Dendritic cell treated with granulocyte-macrophage colony-stimulating factor and Interleukin-4, amounts not matched to agents 40 ng/mL and 50 ng/mL, for 4 days (primary cell): ENCODE data around the gene FAM78A.
A peak's percentile ranks its signal among the peaks of the same experiment; 100 is the strongest.

Experiments
- H3K27ac Mint-ChIP-seq: one replicate; pipeline ENCODE4 v1.8.0; 2022; ENCODE audit warnings: mild to moderate bottlenecking, mixed read lengths
- H3K27me3 Mint-ChIP-seq: one replicate; pipeline ENCODE4 v1.8.0; 2022; ENCODE audit warnings: mild to moderate bottlenecking, mixed read lengths
- H3K36me3 Mint-ChIP-seq: one replicate; pipeline ENCODE4 v1.8.0; 2022; ENCODE audit warnings: low read depth, mixed read lengths
- H3K4me1 Mint-ChIP-seq: one replicate; pipeline ENCODE4 v1.8.0; 2022; ENCODE audit warnings: low read depth, mixed read lengths
- H3K4me3 Mint-ChIP-seq: one replicate; pipeline ENCODE4 v1.8.0; 2022; ENCODE audit warnings: mild to moderate bottlenecking, moderate library complexity, mixed read lengths
- H3K9me3 Mint-ChIP-seq: one replicate; pipeline ENCODE4 v1.8.0; 2022; ENCODE audit warnings: mixed read lengths
- intact Hi-C: fragments of 100-400 bp; cut with micrococcal nuclease; formaldehyde crosslinking; loops from one replicate; pipeline ENCODE4 v1.15.0; 2022

FAM78A gene

GRCh38 chr9:131296460-131296859, 20.1 kb upstream of the FAM78A start:
- no peaks in the 10 kb centered on the region for H3K9me3 Mint-ChIP-seq
- no peak overlapping the region for H3K4me3 Mint-ChIP-seq
- H3K27me3 Mint-ChIP-seq: no peaks in the 10 kb centered on the region
- H3K36me3 Mint-ChIP-seq: no peaks in the 10 kb centered on the region
- no peak overlapping the region for H3K27ac Mint-ChIP-seq
- no peaks in the 10 kb centered on the region for H3K4me1 Mint-ChIP-seq
- intact Hi-C loops: no loop called here

- H3K4me3 Mint-ChIP-seq: no peak overlapping the region
- intact Hi-C loops: no loop called here
- H3K4me1 Mint-ChIP-seq: no peaks in the 10 kb centered on the region
- H3K27ac Mint-ChIP-seq: no peak overlapping the region
- H3K27me3 Mint-ChIP-seq: no peaks in the 10 kb centered on the region
- H3K9me3 Mint-ChIP-seq: no peaks in the 10 kb centered on the region
- no peaks in the 10 kb centered on the region for H3K36me3 Mint-ChIP-seq
Observed at GRCh38 chr9:131292937-131293336, 16.6 kb upstream of the FAM78A start.

- H3K27me3 Mint-ChIP-seq: no peaks in the 10 kb centered on the region
Observed at GRCh38 chr9:131291795-131292315, 15.5 kb upstream of the FAM78A start.

GRCh38 chr9:131290767-131291370, 14.6 kb upstream of the FAM78A start:
- Mint-ChIP-seq H3K4me1 (no peaks in the 10 kb centered on the region), H3K27me3 (no peaks in the 10 kb centered on the region), H3K9me3 (no peaks in the 10 kb centered on the region), H3K36me3 (no peaks in the 10 kb centered on the region), H3K27ac (no peak overlapping the region), H3K4me3 (no peak overlapping the region)
- intact Hi-C loops: no loop called here

More at GRCh38 chr9:131291795-131292315, 15.5 kb upstream of the FAM78A start:
- Mint-ChIP-seq H3K27ac (no peak overlapping the region), H3K4me1 (no peaks in the 10 kb centered on the region), H3K36me3 (no peaks in the 10 kb centered on the region), H3K4me3 (no peak overlapping the region), H3K9me3 (no peaks in the 10 kb centered on the region)
- intact Hi-C loops: no loop called here

GRCh38 chr9:131290036-131290766, 13.9 kb upstream of the FAM78A start:
- H3K4me1 Mint-ChIP-seq: no peaks in the 10 kb centered on the region
- H3K27ac Mint-ChIP-seq: peak overlapping the region; percentile 64
- no peaks in the 10 kb centered on the region for H3K36me3 Mint-ChIP-seq
- no peaks in the 10 kb centered on the region for H3K9me3 Mint-ChIP-seq
- H3K4me3 Mint-ChIP-seq: peak overlapping the region; percentile 70
- intact Hi-C loops: no loop called here
- no peaks in the 10 kb centered on the region for H3K27me3 Mint-ChIP-seq

GRCh38 chr9:131289301-131290035, 13.2 kb upstream of the FAM78A start, which contains the start of gene PLPP7:
TSS of gene PLPP7 (plus strand) at chr9:131289723. CDS start at chr9:131289998, 275 bp downstream.
- H3K9me3 Mint-ChIP-seq: no peaks in the 10 kb centered on the region
- intact Hi-C loops: no loop called here
- H3K4me3 Mint-ChIP-seq: peak within 1 kb of the TSS; percentile 70
- peak within 1 kb of the TSS; percentile 64 for H3K27ac Mint-ChIP-seq
- H3K27me3 Mint-ChIP-seq: peaks cover 3% of the 10 kb centered on the region
- H3K36me3 Mint-ChIP-seq: no peaks in the 10 kb centered on the region
- no peaks in the 10 kb centered on the region for H3K4me1 Mint-ChIP-seq

GRCh38 chr9:131288217-131288616, 11.9 kb upstream of the FAM78A start:
- Mint-ChIP-seq H3K4me3 (no peak overlapping the region), H3K36me3 (no peaks in the 10 kb centered on the region), H3K4me1 (no peaks in the 10 kb centered on the region), H3K27me3 (peaks cover 14% of the 10 kb centered on the region), H3K9me3 (no peaks in the 10 kb centered on the region), H3K27ac (no peak overlapping the region)
- intact Hi-C loops: no loop called here

GRCh38 chr9:131287359-131287758, 11.0 kb upstream of the FAM78A start:
- H3K9me3 Mint-ChIP-seq: no peaks in the 10 kb centered on the region
- H3K27me3 Mint-ChIP-seq: peaks cover 20% of the 10 kb centered on the region
- H3K4me1 Mint-ChIP-seq: peaks cover 3% of the 10 kb centered on the region
- H3K27ac Mint-ChIP-seq: no peak overlapping the region
- intact Hi-C loops: no loop called here
- H3K4me3 Mint-ChIP-seq: no peak overlapping the region
- no peaks in the 10 kb centered on the region for H3K36me3 Mint-ChIP-seq

- intact Hi-C loops: no loop called here
- Mint-ChIP-seq H3K27ac (no peak overlapping the region), H3K27me3 (peaks cover 41% of the 10 kb centered on the region), H3K4me3 (no peak overlapping the region), H3K9me3 (no peaks in the 10 kb centered on the region), H3K36me3 (no peaks in the 10 kb centered on the region), H3K4me1 (peaks cover 17% of the 10 kb centered on the region)
Observed at GRCh38 chr9:131284856-131285255, 8.5 kb upstream of the FAM78A start.

- intact Hi-C loops: no loop called here
- H3K27me3 Mint-ChIP-seq: peaks cover 41% of the 10 kb centered on the region
- no peaks in the 10 kb centered on the region for H3K36me3 Mint-ChIP-seq
- peak overlapping the region; percentile 36 for H3K4me3 Mint-ChIP-seq
- no peaks in the 10 kb centered on the region for H3K9me3 Mint-ChIP-seq
- no peak overlapping the region for H3K27ac Mint-ChIP-seq
- peaks cover 37% of the 10 kb centered on the region for H3K4me1 Mint-ChIP-seq
Observed at GRCh38 chr9:131282688-131283422, 6.5 kb upstream of the FAM78A start.

GRCh38 chr9:131282175-131282574, 5.9 kb upstream of the FAM78A start:
- Mint-ChIP-seq H3K9me3 (no peaks in the 10 kb centered on the region), H3K4me1 (peaks cover 37% of the 10 kb centered on the region), H3K4me3 (peak overlapping the region; percentile 11), H3K36me3 (no peaks in the 10 kb centered on the region), H3K27me3 (peaks cover 41% of the 10 kb centered on the region), H3K27ac (peak overlapping the region; percentile 4)
- intact Hi-C loops: no loop called here

- peaks cover 4% of the 10 kb centered on the region for H3K36me3 Mint-ChIP-seq
- peaks cover 37% of the 10 kb centered on the region for H3K4me1 Mint-ChIP-seq
- no peak overlapping the region for H3K4me3 Mint-ChIP-seq
Observed at GRCh38 chr9:131281119-131281965, 5.0 kb upstream of the FAM78A start.

GRCh38 chr9:131280660-131281059, 4.3 kb upstream of the FAM78A start:
- H3K9me3 Mint-ChIP-seq: no peaks in the 10 kb centered on the region
- peak overlapping the region; percentile 75 for H3K27ac Mint-ChIP-seq
- H3K4me1 Mint-ChIP-seq: peaks cover 37% of the 10 kb centered on the region
- intact Hi-C loops: no loop called here
- no peak overlapping the region for H3K4me3 Mint-ChIP-seq
- peaks cover 11% of the 10 kb centered on the region for H3K36me3 Mint-ChIP-seq
- H3K27me3 Mint-ChIP-seq: peaks cover 41% of the 10 kb centered on the region

More at GRCh38 chr9:131281119-131281965, 5.0 kb upstream of the FAM78A start:
- intact Hi-C loops: no loop called here
- Mint-ChIP-seq H3K9me3 (no peaks in the 10 kb centered on the region), H3K27ac (no peak overlapping the region), H3K27me3 (peaks cover 41% of the 10 kb centered on the region)
